ENCODE measurements around the gene MYOCD. TPM values are rescaled to one million over a fixed set of nuclear protein-coding genes. Genes with fewer than 3 reads are reported as not detected.

MYOCD gene
- total and polyA plus RNA-seq, 2 experiments from 2014 or later, result under 0.01 to 0.09 TPM

- in situ Hi-C loops (cut with MboI), result no loop called here
- DNase-seq, result no peak
- Histone ChIP-seq H3K36me3 (ENCODE audit: low read depth) (no peaks in the 10 kb centered on the region), H3F3A (ENCODE audit: insufficient read depth) (0 out of 2 replicates have a peak, but pooled peaks cover 7% of the 10 kb centered on the region), H2AFZ (no peak overlapping the region), H3K9me3 (ENCODE audit: low read depth) (no peaks in the 10 kb centered on the region), H3K4me2 (ENCODE audit: unreplicated experiment) (no peak overlapping the region), H3K4me1 (ENCODE audit: insufficient read depth) (0 out of 2 replicates have a peak, but pooled peaks cover 4% of the 10 kb centered on the region), H3K4me3 (no peak overlapping the region), H3K27ac (no peak overlapping the region), H4K20me1 (ENCODE audit: insufficient read depth) (no peaks in the 10 kb centered on the region), H3K27me3 (replicated peaks; ENCODE audit: insufficient read depth) (no peaks in the 10 kb centered on the region), H3K9me2 (ENCODE audit: insufficient read depth) (no peaks in the 10 kb centered on the region), H3K9ac (no peak overlapping the region), H3K79me2 (ENCODE audit: insufficient read depth) (no peaks in the 10 kb centered on the region)
- no peak for TF ChIP-seq EZH2 (IDR thresholded peaks at IDR 0.05; ENCODE audit: insufficient read depth, poor library complexity, severe bottlenecking)
- TF ChIP-seq EZH2phosphoT487 (IDR thresholded peaks at IDR 0.05; ENCODE audit: insufficient read depth, low read depth), result no peak
- 63 to 72% methylated on average over 11 of the region's 11 CpGs for WGBS, 2 experiments (ENCODE audit: low coverage in 1 of 2, low lambda C conversion rate in 2 of 2, missing lambda C conversion rate in 2 of 2)
Measured at GRCh38 chr17:12637745-12638651, 27.7 kb upstream of the MYOCD start.

- Histone ChIP-seq H3K9me2 (ENCODE audit: insufficient read depth) (no peaks in the 10 kb centered on the region), H2AFZ (no peak overlapping the region), H3K4me1 (ENCODE audit: insufficient read depth) (0 out of 2 replicates have a peak, but pooled peaks cover 4% of the 10 kb centered on the region), H3K4me3 (no peak overlapping the region), H3K79me2 (ENCODE audit: insufficient read depth) (no peaks in the 10 kb centered on the region), H3K9ac (no peak overlapping the region), H3K9me3 (ENCODE audit: low read depth) (no peaks in the 10 kb centered on the region), H3K27me3 (replicated peaks; ENCODE audit: insufficient read depth) (no peaks in the 10 kb centered on the region), H3K4me2 (ENCODE audit: unreplicated experiment) (no peak overlapping the region), H4K20me1 (ENCODE audit: insufficient read depth) (no peaks in the 10 kb centered on the region), H3K27ac (no peak overlapping the region), H3F3A (ENCODE audit: insufficient read depth) (0 out of 2 replicates have a peak, but pooled peaks cover 7% of the 10 kb centered on the region), H3K36me3 (ENCODE audit: low read depth) (no peaks in the 10 kb centered on the region)
- WGBS, 2 experiments (ENCODE audit: low coverage in 1 of 2, low lambda C conversion rate in 2 of 2, missing lambda C conversion rate in 2 of 2), result 92 to 95% methylated on average over 2 of the region's 2 CpGs
- TF ChIP-seq EZH2 (IDR thresholded peaks at IDR 0.05; ENCODE audit: insufficient read depth, poor library complexity, severe bottlenecking) (no peak), EZH2phosphoT487 (IDR thresholded peaks at IDR 0.05; ENCODE audit: insufficient read depth, low read depth) (no peak)
- DNase-seq, result no peak
- in situ Hi-C loops (cut with MboI), result no loop called here
Measured at GRCh38 chr17:12640364-12640763, 25.3 kb upstream of the MYOCD start.

GRCh38 chr17:12641084-12641483 is 24.6 kb upstream of the MYOCD start:
- H4K20me1 ChIP-seq (ENCODE audit: insufficient read depth), result no peaks in the 10 kb centered on the region
- H3K79me2 ChIP-seq (ENCODE audit: insufficient read depth), result no peaks in the 10 kb centered on the region
- H3K27me3 ChIP-seq (replicated peaks; ENCODE audit: insufficient read depth), result no peaks in the 10 kb centered on the region
- H3F3A ChIP-seq (ENCODE audit: insufficient read depth), result 0 out of 2 replicates have a peak, but pooled peaks cover 7% of the 10 kb centered on the region
- H3K36me3 ChIP-seq (ENCODE audit: low read depth), result no peaks in the 10 kb centered on the region
- DNase-seq, result no peak
- no peak overlapping the region for H3K9ac ChIP-seq
- H3K4me3 ChIP-seq, result no peak overlapping the region
- H3K9me3 ChIP-seq (ENCODE audit: low read depth), result no peaks in the 10 kb centered on the region
- 14 to 38% methylated on average over 2 of the region's 2 CpGs for WGBS, 2 experiments (ENCODE audit: low coverage in 1 of 2, low lambda C conversion rate in 2 of 2, missing lambda C conversion rate in 2 of 2)
- no peak for TF ChIP-seq EZH2phosphoT487 (IDR thresholded peaks at IDR 0.05; ENCODE audit: insufficient read depth, low read depth)
- 0 out of 2 replicates have a peak, but pooled peaks cover 4% of the 10 kb centered on the region for H3K4me1 ChIP-seq (ENCODE audit: insufficient read depth)
- H3K9me2 ChIP-seq (ENCODE audit: insufficient read depth), result no peaks in the 10 kb centered on the region
- H3K27ac ChIP-seq, result no peak overlapping the region
- in situ Hi-C loops (cut with MboI), result no loop called here
- no peak overlapping the region for H3K4me2 ChIP-seq (ENCODE audit: unreplicated experiment)
- no peak overlapping the region for H2AFZ ChIP-seq

- in situ Hi-C loops (cut with MboI), result no loop called here
- WGBS, 2 experiments (ENCODE audit: low coverage in 1 of 2, low lambda C conversion rate in 2 of 2, missing lambda C conversion rate in 2 of 2), result 34 to 45% methylated on average over 4 of the region's 4 CpGs
Measured at GRCh38 chr17:12642034-12642433, 23.7 kb upstream of the MYOCD start.

More at GRCh38 chr17:12642034-12642433, 23.7 kb upstream of the MYOCD start:
- TF ChIP-seq EZH2phosphoT487 (IDR thresholded peaks at IDR 0.05; ENCODE audit: insufficient read depth, low read depth) (no peak), EZH2 (IDR thresholded peaks at IDR 0.05; ENCODE audit: insufficient read depth, poor library complexity, severe bottlenecking) (no peak)
- H3K27ac ChIP-seq, result no peak overlapping the region
- no peaks in the 10 kb centered on the region for H3K27me3 ChIP-seq (replicated peaks; ENCODE audit: insufficient read depth)
- no peak overlapping the region for H3K4me3 ChIP-seq
- H3K4me2 ChIP-seq (ENCODE audit: unreplicated experiment), result no peak overlapping the region
- no peaks in the 10 kb centered on the region for H3K9me3 ChIP-seq (ENCODE audit: low read depth)
- no peaks in the 10 kb centered on the region for H3K36me3 ChIP-seq (ENCODE audit: low read depth)
- 0 out of 2 replicates have a peak, but pooled peaks cover 7% of the 10 kb centered on the region for H3F3A ChIP-seq (ENCODE audit: insufficient read depth)
- no peaks in the 10 kb centered on the region for H3K79me2 ChIP-seq (ENCODE audit: insufficient read depth)
- H2AFZ ChIP-seq, result no peak overlapping the region
- H3K4me1 ChIP-seq (ENCODE audit: insufficient read depth), result 0 out of 2 replicates have a peak, but pooled peaks cover 4% of the 10 kb centered on the region
- no peaks in the 10 kb centered on the region for H3K9me2 ChIP-seq (ENCODE audit: insufficient read depth)
- H4K20me1 ChIP-seq (ENCODE audit: insufficient read depth), result no peaks in the 10 kb centered on the region
- H3K9ac ChIP-seq, result no peak overlapping the region
- no peak for DNase-seq
